ENCODE measurements around the gene TDRD3. TPM values are rescaled to one million over a fixed set of nuclear protein-coding genes. Genes with fewer than 3 reads are reported as not detected.

TDRD3 gene
- total RNA-seq, 1 donor from 2014 or later: 25.6 TPM

GRCh38 chr13:60352644-60353043 lies 44.4 kb upstream of the TDRD3 start:
- H3K4me1 ChIP-seq: no peaks in the 10 kb centered on the region
- no peaks in the 10 kb centered on the region for H3K27me3 ChIP-seq
- no peak for ATAC-seq
- no peaks in the 10 kb centered on the region for H3K36me3 ChIP-seq
- TF ChIP-seq, protein P1, sequence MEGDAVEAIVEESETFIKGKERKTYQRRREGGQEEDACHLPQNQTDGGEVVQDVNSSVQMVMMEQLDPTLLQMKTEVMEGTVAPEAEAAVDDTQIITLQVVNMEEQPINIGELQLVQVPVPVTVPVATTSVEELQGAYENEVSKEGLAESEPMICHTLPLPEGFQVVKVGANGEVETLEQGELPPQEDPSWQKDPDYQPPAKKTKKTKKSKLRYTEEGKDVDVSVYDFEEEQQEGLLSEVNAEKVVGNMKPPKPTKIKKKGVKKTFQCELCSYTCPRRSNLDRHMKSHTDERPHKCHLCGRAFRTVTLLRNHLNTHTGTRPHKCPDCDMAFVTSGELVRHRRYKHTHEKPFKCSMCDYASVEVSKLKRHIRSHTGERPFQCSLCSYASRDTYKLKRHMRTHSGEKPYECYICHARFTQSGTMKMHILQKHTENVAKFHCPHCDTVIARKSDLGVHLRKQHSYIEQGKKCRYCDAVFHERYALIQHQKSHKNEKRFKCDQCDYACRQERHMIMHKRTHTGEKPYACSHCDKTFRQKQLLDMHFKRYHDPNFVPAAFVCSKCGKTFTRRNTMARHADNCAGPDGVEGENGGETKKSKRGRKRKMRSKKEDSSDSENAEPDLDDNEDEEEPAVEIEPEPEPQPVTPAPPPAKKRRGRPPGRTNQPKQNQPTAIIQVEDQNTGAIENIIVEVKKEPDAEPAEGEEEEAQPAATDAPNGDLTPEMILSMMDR (IDR thresholded peaks at IDR 0.05): no peak
- DNase-seq: no peak
- intact Hi-C loops (cut with DNase I): no loop called here
- no peak overlapping the region for H3K27ac ChIP-seq
- no peaks in the 10 kb centered on the region for H3K9me3 ChIP-seq
- no peak overlapping the region for H3K4me3 ChIP-seq

GRCh38 chr13:60355056-60355455 lies 42.0 kb upstream of the TDRD3 start:
- H3K4me1 ChIP-seq: no peaks in the 10 kb centered on the region
- no peaks in the 10 kb centered on the region for H3K36me3 ChIP-seq
- DNase-seq (no peak), ATAC-seq (no peak)
- H3K4me3 ChIP-seq: no peak overlapping the region
- intact Hi-C loops (cut with DNase I): no loop called here
- TF ChIP-seq, protein P1 (IDR thresholded peaks at IDR 0.05): no peak
- no peaks in the 10 kb centered on the region for H3K9me3 ChIP-seq
- no peak overlapping the region for H3K27ac ChIP-seq
- no peaks in the 10 kb centered on the region for H3K27me3 ChIP-seq

- TF ChIP-seq, protein P1 (IDR thresholded peaks at IDR 0.05): no peak
- ATAC-seq (no peak), DNase-seq (no peak)
- Histone ChIP-seq H3K4me1 (no peaks in the 10 kb centered on the region), H3K27ac (no peak overlapping the region), H3K9me3 (no peaks in the 10 kb centered on the region), H3K27me3 (no peaks in the 10 kb centered on the region), H3K4me3 (no peak overlapping the region), H3K36me3 (no peaks in the 10 kb centered on the region)
- intact Hi-C loops (cut with DNase I): no loop called here
These were observed 40.0 kb upstream of the TDRD3 start for GRCh38 chr13:60356970-60357369.

DNA sequence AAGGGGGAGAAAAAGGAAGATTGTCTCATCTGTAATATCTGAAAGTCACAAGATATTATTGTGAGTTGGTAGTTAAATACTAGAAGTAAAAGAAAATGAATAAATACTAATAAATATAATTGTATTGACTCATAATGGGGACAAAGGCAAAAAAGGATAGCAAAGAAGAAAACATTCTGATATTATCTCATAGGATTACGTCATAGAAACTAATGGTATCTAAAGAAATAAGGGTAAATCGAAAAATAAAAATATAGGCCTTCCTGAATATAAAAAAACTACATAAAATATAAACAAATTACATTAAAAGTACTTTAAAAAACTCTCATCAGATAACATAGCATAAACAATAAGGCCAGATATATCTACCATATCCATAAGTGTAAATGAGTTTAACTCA lies 38.6 kb upstream of the TDRD3 start:
- Histone ChIP-seq H3K36me3 (no peaks in the 10 kb centered on the region), H3K27me3 (no peaks in the 10 kb centered on the region), H3K4me3 (no peak overlapping the region), H3K4me1 (no peaks in the 10 kb centered on the region), H3K9me3 (no peaks in the 10 kb centered on the region), H3K27ac (no peak overlapping the region)
- DNase-seq (no peak), ATAC-seq (no peak)
- intact Hi-C loops (cut with DNase I): no loop called here
- TF ChIP-seq, protein P1 (IDR thresholded peaks at IDR 0.05): no peak

GRCh38 chr13:60363288-60363687 lies 33.7 kb upstream of the TDRD3 start:
- Histone ChIP-seq H3K4me3 (no peak overlapping the region), H3K27me3 (no peaks in the 10 kb centered on the region), H3K27ac (no peak overlapping the region), H3K9me3 (no peaks in the 10 kb centered on the region), H3K4me1 (no peaks in the 10 kb centered on the region), H3K36me3 (no peaks in the 10 kb centered on the region)
- TF ChIP-seq, protein P1 (IDR thresholded peaks at IDR 0.05): no peak
- no peak for DNase-seq
- intact Hi-C loops (cut with DNase I): no loop called here
- ATAC-seq: no peak

GRCh38 chr13:60369242-60369641 lies 27.8 kb upstream of the TDRD3 start:
- ATAC-seq (no peak), DNase-seq (no peak)
- TF ChIP-seq, protein P1 (IDR thresholded peaks at IDR 0.05): peak; percentile 49
- no peaks in the 10 kb centered on the region for H3K36me3 ChIP-seq
- H3K4me1 ChIP-seq: no peaks in the 10 kb centered on the region
- no peak overlapping the region for H3K4me3 ChIP-seq
- H3K9me3 ChIP-seq: no peaks in the 10 kb centered on the region
- H3K27ac ChIP-seq: no peak overlapping the region
- intact Hi-C loops (cut with DNase I): no loop called here
- H3K27me3 ChIP-seq: no peaks in the 10 kb centered on the region

Measured in upper lobe of right lung (tissue), 1 donor.